ENCODE data around the gene NSUN3. TPM values are rescaled to one million over a fixed set of nuclear protein-coding genes. Genes with fewer than 3 reads are reported as not detected.

NSUN3 gene
- total and polyA plus RNA-seq, 2 of the 4 experiments (the other 2 are of a cell fraction) = 4.9 to 6.8 TPM

- BruUV-seq (replicated peaks) = no TSS peak
These were observed 20.4 kb downstream of the NSUN3 start for GRCh38 chr3:94083261-94083660.

More at GRCh38 chr3:94083261-94083660, 20.4 kb downstream of the NSUN3 start:
- H4K5ac ChIP-seq (ENCODE audit: low read depth, low read length) = no peak overlapping the region
- ATAC-seq (ENCODE audit: low read depth) (no peak), DNase-seq (no peak)
- TF ChIP-seq, protein P1, sequence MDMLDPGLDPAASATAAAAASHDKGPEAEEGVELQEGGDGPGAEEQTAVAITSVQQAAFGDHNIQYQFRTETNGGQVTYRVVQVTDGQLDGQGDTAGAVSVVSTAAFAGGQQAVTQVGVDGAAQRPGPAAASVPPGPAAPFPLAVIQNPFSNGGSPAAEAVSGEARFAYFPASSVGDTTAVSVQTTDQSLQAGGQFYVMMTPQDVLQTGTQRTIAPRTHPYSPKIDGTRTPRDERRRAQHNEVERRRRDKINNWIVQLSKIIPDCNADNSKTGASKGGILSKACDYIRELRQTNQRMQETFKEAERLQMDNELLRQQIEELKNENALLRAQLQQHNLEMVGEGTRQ (IDR thresholded peaks at IDR 0.05; ENCODE audit: low read depth, low read length) = no peak
- no peak for TF ChIP-seq POLR2A (IDR thresholded peaks at IDR 0.05; ENCODE audit: low read depth, low read length)
- no peak for TF ChIP-seq NFE2L2 (IDR thresholded peaks at IDR 0.05; ENCODE audit: low read depth, low read length)
- TF ChIP-seq BHLHE40 (IDR thresholded peaks at IDR 0.05; ENCODE audit: low read depth, low read length) = no peak
- TF ChIP-seq MAZ (IDR thresholded peaks at IDR 0.05; ENCODE audit: borderline replicate concordance, low read depth, low read length) = no peak
- TF ChIP-seq CEBPB (IDR thresholded peaks at IDR 0.05; ENCODE audit: low read depth, low read length) = no peak
- no peak for TF ChIP-seq FOS (IDR thresholded peaks at IDR 0.05; ENCODE audit: low read depth, low read length)
- TF ChIP-seq CTCF (conservative IDR thresholded peaks at IDR 0.05; ENCODE audit: low read depth, low read length) = no peak
- TF ChIP-seq RCOR1 (IDR thresholded peaks at IDR 0.05; ENCODE audit: insufficient replicate concordance, low read length) = no peak
- no peak for TF ChIP-seq MAFK (IDR thresholded peaks at IDR 0.05; ENCODE audit: low read depth, low read length)
- TF ChIP-seq SMC3 (IDR thresholded peaks at IDR 0.05; ENCODE audit: low read depth, low read length) = no peak
- TF ChIP-seq CHD1 (IDR thresholded peaks at IDR 0.05; ENCODE audit: low read depth, low read length) = no peak
- TF ChIP-seq RFX5 (IDR thresholded peaks at IDR 0.05; ENCODE audit: low read depth, low read length) = no peak
- TF ChIP-seq, protein P2, sequence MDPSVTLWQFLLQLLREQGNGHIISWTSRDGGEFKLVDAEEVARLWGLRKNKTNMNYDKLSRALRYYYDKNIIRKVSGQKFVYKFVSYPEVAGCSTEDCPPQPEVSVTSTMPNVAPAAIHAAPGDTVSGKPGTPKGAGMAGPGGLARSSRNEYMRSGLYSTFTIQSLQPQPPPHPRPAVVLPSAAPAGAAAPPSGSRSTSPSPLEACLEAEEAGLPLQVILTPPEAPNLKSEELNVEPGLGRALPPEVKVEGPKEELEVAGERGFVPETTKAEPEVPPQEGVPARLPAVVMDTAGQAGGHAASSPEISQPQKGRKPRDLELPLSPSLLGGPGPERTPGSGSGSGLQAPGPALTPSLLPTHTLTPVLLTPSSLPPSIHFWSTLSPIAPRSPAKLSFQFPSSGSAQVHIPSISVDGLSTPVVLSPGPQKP (IDR thresholded peaks at IDR 0.05; ENCODE audit: borderline replicate concordance, low read depth, low read length) = no peak
- TF ChIP-seq MXI1 (IDR thresholded peaks at IDR 0.05; ENCODE audit: borderline replicate concordance, low read depth, low read length) = no peak
- no peak for TF ChIP-seq RAD21 (IDR thresholded peaks at IDR 0.05; ENCODE audit: low read length)
- intact Hi-C loops (cut with micrococcal nuclease) (no loop called here), in situ Hi-C loops (cut with MboI; ENCODE audit: low sequenced_read_pairs) (no loop called here), dilution Hi-C loops (cut with HindIII; ENCODE audit: low sequenced_read_pairs, unreplicated experiment) (no loop called here)
- no peaks in the 10 kb centered on the region for H3K4me1 ChIP-seq (ENCODE audit: control insufficient read depth, insufficient read depth, low read length)
- no peak overlapping the region for H3K56ac ChIP-seq (ENCODE audit: extremely low read depth, insufficient read depth, low read length)
- no peak overlapping the region for H4K8ac ChIP-seq (ENCODE audit: low read depth in 2 of 2, low read length in 2 of 2)
- no peak overlapping the region for H2AFZ ChIP-seq (replicated peaks; ENCODE audit: low read length, poor library complexity)
- no peak overlapping the region for H2BK5ac ChIP-seq (ENCODE audit: low read depth, low read length, poor library complexity, severe bottlenecking)
- H2AK9ac ChIP-seq (replicated peaks; ENCODE audit: low read depth, low read length, poor library complexity) = no peak overlapping the region
- no peak overlapping the region for H3K9ac ChIP-seq (ENCODE audit: low read depth, low read length)
- no peak overlapping the region for H2BK120ac ChIP-seq (ENCODE audit: low read depth, low read length)
- no peaks in the 10 kb centered on the region for H3K27me3 ChIP-seq (ENCODE audit: control insufficient read depth, insufficient read depth, low read length)
- CTCF ChIA-PET = interaction anchor here (2.4 kb wide), 1 partner anchor 13 kb away, joined by 9 read pairs; no protein-coding TSS in a partner anchor
- WGBS, 2 experiments (ENCODE audit: extremely low coverage in 2 of 2, insufficient read length in 1 of 2) = 100% methylated on average over 2 of the region's 4 CpGs; no CpG with 5 or more reads in 1 of the 2 experiments
- no peaks in the 10 kb centered on the region for H4K20me1 ChIP-seq (ENCODE audit: insufficient read depth, low read length)
- POLR2A ChIA-PET (ENCODE audit: unreplicated experiment) = no interaction called here
- H3K4me2 ChIP-seq (ENCODE audit: low read depth, low read length) = no peak overlapping the region
- no peak overlapping the region for H4K91ac ChIP-seq (ENCODE audit: insufficient read depth, low read depth, low read length)
- no peaks in the 10 kb centered on the region for H3K9me1 ChIP-seq (ENCODE audit: insufficient read depth, low read length)
- H3K79me1 ChIP-seq (ENCODE audit: low read depth in 1 of 2, low read length in 2 of 2) = no peaks in the 10 kb centered on the region; a peak in 1 of 4 replicates
- no peak overlapping the region for H3K4ac ChIP-seq (ENCODE audit: low read depth, low read length)
- no peak overlapping the region for H3K18ac ChIP-seq (ENCODE audit: low read depth, low read length)
- H2BK15ac ChIP-seq (ENCODE audit: low read depth, low read length) = no peak overlapping the region
- no peaks in the 10 kb centered on the region for H3K9me3 ChIP-seq (ENCODE audit: control insufficient read depth, insufficient read depth, low read length)
- no peak overlapping the region for H3K14ac ChIP-seq (replicated peaks; ENCODE audit: low read depth, low read length)
- H3K27ac ChIP-seq (ENCODE audit: insufficient read depth, low read length) = no peak overlapping the region
- peaks cover 7% of the 10 kb centered on the region for H3K36me3 ChIP-seq (ENCODE audit: control insufficient read depth, insufficient read depth, low read length)
- no peak overlapping the region for H2AK5ac ChIP-seq (ENCODE audit: low read depth, low read length)
- H3K23ac ChIP-seq (ENCODE audit: low read depth, low read length) = no peak overlapping the region
- no peak overlapping the region for H2BK20ac ChIP-seq (ENCODE audit: low read depth, low read length)
- H3K4me3 ChIP-seq (ENCODE audit: insufficient read depth, low read depth, low read length) = no peak overlapping the region
